SH-SY5Y (cell line): ENCODE data around the gene CLCN5.

Source experiments
- GATA2 ChIP-seq: IDR thresholded peaks from 2 replicates; pipeline ENCODE4 v1.6.1; 2011; ENCODE audit warnings: mild to moderate bottlenecking, low read depth, low read length
- GATA3 ChIP-seq: IDR thresholded peaks from 2 replicates; pipeline ENCODE4 v1.6.1; 2011; ENCODE audit warnings: low read depth, mild to moderate bottlenecking, low read length, moderate library complexity

Gene CLCN5

GRCh38 chrX:50000937-50001542 lies 78.6 kb downstream of the CLCN5 start:
- no peak for TF ChIP-seq GATA2
- TF ChIP-seq GATA3: no peak

- TF ChIP-seq GATA2: no peak
- TF ChIP-seq GATA3: no peak
These were observed 79.8 kb downstream of the CLCN5 start for GRCh38 chrX:50002067-50002714.

- TF ChIP-seq GATA2 (no peak), GATA3 (no peak)
These were observed 81.1 kb downstream of the CLCN5 start for GRCh38 chrX:50003467-50003866.

- TF ChIP-seq GATA2 (no peak), GATA3 (no peak)
These were observed 81.5 kb downstream of the CLCN5 start for GRCh38 chrX:50003927-50004326.

GRCh38 chrX:50035126-50035525 lies 112.7 kb downstream of the CLCN5 start:
- TF ChIP-seq GATA3 (no peak), GATA2 (no peak)

GRCh38 chrX:50036426-50036825 lies 114.0 kb downstream of the CLCN5 start:
- TF ChIP-seq GATA3: no peak
- no peak for TF ChIP-seq GATA2

- TF ChIP-seq GATA3 (no peak), GATA2 (no peak)
These were observed 123.4 kb downstream of the CLCN5 start for GRCh38 chrX:50045823-50046222.

GRCh38 chrX:50049228-50049627 lies 126.8 kb downstream of the CLCN5 start:
- no peak for TF ChIP-seq GATA3
- no peak for TF ChIP-seq GATA2

- TF ChIP-seq GATA2: no peak
- TF ChIP-seq GATA3: no peak
These were observed 131.8 kb downstream of the CLCN5 start for GRCh38 chrX:50054147-50054546.

GRCh38 chrX:50066318-50066937 lies 144.0 kb downstream of the CLCN5 start:
- TF ChIP-seq GATA2 (no peak), GATA3 (no peak)

- no peak for TF ChIP-seq GATA3
These were observed 145.3 kb downstream of the CLCN5 start for GRCh38 chrX:50067435-50068284.

GRCh38 chrX:50068285-50068563 lies 145.8 kb downstream of the CLCN5 start:
- TF ChIP-seq GATA2 (no peak), GATA3 (no peak)

- TF ChIP-seq GATA3 (no peak), GATA2 (no peak)
These were observed 146.5 kb downstream of the CLCN5 start for GRCh38 chrX:50068893-50069292.

- no peak for TF ChIP-seq GATA2
- no peak for TF ChIP-seq GATA3
These were observed 149.1 kb downstream of the CLCN5 start for GRCh38 chrX:50071494-50071893.

GRCh38 chrX:50072110-50072509 lies 149.7 kb downstream of the CLCN5 start:
- no peak for TF ChIP-seq GATA2
- no peak for TF ChIP-seq GATA3

- TF ChIP-seq GATA2 (no peak), GATA3 (no peak)
These were observed 151.2 kb downstream of the CLCN5 start for GRCh38 chrX:50073601-50074000.
